ENCODE results near the gene KANK2.
A peak's percentile ranks its signal among the peaks of the same experiment; 100 is the strongest.
"Not testable (repeated sequence)": the region's sequence is repeated elsewhere in the genome, so short reads cannot be mapped to it uniquely, and the experiment has no call there.

Gene KANK2

DNA sequence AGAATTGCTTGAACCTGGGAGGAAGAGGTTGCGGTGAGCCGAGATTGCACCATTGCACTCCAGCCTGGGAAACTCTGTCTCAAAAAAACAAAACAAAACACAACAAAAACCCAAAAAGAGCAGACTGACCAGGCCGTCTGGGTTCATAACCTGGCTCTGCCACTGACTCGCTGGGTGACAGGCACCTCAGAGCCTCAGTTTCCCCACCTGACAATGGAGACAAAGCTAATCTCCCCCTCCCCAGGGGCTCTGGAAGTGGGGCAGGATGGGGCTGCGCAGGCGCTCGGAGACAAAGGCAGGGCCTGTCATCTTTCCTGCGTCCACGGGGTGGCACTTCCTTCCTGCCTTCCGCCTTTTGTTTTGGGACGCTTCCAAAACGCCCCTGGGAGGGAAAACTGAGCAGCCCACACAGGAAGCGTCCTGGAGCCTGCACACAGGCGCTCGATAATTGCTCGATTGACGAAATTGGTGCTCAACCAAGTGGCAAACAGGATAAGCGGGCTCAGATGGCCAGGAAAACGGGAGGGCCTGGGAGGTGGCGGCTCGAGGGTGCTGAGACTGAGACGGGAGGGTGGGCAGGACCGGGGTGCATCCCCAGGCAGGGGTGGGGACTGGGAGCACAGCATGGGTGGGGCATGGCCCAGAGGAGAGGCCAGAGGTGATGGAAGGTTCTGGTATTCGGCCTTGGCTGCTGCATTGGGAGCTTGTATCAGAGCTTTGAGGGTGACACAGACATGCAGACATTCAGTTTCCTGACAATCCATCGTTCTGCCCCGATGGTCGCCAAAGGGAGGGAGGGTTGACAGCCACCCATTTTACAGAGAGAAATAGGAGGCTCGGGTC lies 59.6 kb downstream of the KANK2 start:
- peak; percentile 84 for DNase-seq (ENCODE audit: low spot score)
- in situ Hi-C loops (cut with MboI; ENCODE audit: low sequenced_read_pairs, unreplicated experiment), result no loop called here
- TF ChIP-seq CTCF (IDR thresholded peaks at IDR 0.05; ENCODE audit: borderline replicate concordance, control extremely low read depth, extremely low read depth, insufficient read depth, missing control alignments), result peak; percentile 83

- DNase-seq (ENCODE audit: low spot score), result no peak
- in situ Hi-C loops (cut with MboI; ENCODE audit: low sequenced_read_pairs, unreplicated experiment), result no loop called here
- no peak for TF ChIP-seq CTCF (IDR thresholded peaks at IDR 0.05; ENCODE audit: borderline replicate concordance, control extremely low read depth, extremely low read depth, insufficient read depth, missing control alignments)
Observed at GRCh38 chr19:11136400-11137101, 60.8 kb downstream of the KANK2 start.

DNA sequence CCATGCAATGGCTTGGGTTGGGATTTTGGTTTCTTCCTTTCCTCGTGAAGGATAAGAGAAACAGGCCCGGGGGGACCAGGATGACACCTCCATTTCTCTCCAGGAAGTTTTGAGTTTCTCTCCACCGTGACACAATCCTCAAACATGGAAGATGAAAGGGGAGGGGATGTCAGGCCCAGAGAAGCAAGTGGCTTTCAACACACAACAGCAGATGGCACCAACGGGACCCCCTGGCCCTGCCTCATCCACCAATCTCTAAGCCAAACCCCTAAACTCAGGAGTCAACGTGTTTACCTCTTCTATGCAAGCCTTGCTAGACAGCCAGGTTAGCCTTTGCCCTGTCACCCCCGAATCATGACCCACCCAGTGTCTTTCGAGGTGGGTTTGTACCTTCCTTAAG lies 65.9 kb downstream of the KANK2 start:
- DNase-seq (ENCODE audit: low spot score), result no peak
- TF ChIP-seq CTCF (IDR thresholded peaks at IDR 0.05; ENCODE audit: borderline replicate concordance, control extremely low read depth, extremely low read depth, insufficient read depth, missing control alignments), result no peak
- in situ Hi-C loops (cut with MboI; ENCODE audit: low sequenced_read_pairs, unreplicated experiment), result no loop called here

GRCh38 chr19:11130824-11131455 lies 66.4 kb downstream of the KANK2 start:
- in situ Hi-C loops (cut with MboI; ENCODE audit: low sequenced_read_pairs, unreplicated experiment), result no loop called here
- peak; percentile 88 for DNase-seq (ENCODE audit: low spot score)
- TF ChIP-seq CTCF (IDR thresholded peaks at IDR 0.05; ENCODE audit: borderline replicate concordance, control extremely low read depth, extremely low read depth, insufficient read depth, missing control alignments), result peak; percentile 77

DNA sequence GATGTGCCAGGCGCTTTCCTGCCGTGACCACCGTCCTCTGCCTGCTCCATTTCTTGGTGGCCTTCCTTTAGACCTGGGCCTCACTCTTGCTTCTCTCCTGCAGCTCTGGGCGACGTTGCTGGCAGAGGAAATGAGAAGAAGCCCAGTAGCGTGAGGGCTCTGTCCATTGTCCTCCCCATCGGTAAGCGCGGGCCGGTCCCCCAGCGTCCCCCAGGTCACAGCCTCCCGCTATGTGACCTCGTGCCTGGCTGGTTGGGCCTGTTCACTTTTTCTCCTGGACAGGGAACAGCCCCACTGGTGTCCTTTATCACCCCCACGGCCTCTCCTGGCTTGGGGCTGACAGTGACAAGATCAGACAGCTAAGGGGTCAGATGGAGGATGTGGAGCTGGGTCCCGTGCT lies 69.4 kb downstream of the KANK2 start:
- TF ChIP-seq CTCF (IDR thresholded peaks at IDR 0.05; ENCODE audit: borderline replicate concordance, control extremely low read depth, extremely low read depth, insufficient read depth, missing control alignments), result no peak
- in situ Hi-C loops (cut with MboI; ENCODE audit: low sequenced_read_pairs, unreplicated experiment), result loop anchor here (10.0 kb wide), 1 partner anchor 93 kb away; no protein-coding TSS in a partner anchor

GRCh38 chr19:11125994-11126685 lies 71.2 kb downstream of the KANK2 start:
- in situ Hi-C loops (cut with MboI; ENCODE audit: low sequenced_read_pairs, unreplicated experiment), result loop anchor here (10.0 kb wide), 1 partner anchor 91 kb away; no protein-coding TSS in a partner anchor
- DNase-seq (ENCODE audit: low spot score), result peak; percentile 80
- peak; percentile 83 for TF ChIP-seq CTCF (IDR thresholded peaks at IDR 0.05; ENCODE audit: borderline replicate concordance, control extremely low read depth, extremely low read depth, insufficient read depth, missing control alignments)

More for the DNA sequence above, 69.4 kb downstream of the KANK2 start:
- no peak for DNase-seq (ENCODE audit: low spot score)

DNA sequence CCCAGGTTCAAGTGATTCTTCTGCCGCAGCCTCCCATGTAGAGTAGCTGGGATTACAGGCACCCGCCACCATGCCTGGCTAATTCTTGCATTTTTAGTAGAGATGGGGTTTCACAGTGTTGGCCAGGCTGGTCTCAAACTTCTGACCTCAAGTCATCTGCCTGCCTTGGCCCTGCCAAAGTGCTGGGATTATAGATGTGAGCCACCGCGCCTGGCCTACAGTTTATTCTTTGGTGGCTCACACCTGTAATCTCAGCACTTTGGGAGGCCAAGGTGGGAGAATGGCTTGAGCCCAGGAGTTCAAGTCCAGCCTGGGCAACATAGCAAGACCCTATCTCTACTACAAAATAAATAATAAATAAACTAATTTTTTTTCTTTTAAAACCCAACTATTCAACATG lies 73.2 kb downstream of the KANK2 start:
- in situ Hi-C loops (cut with MboI; ENCODE audit: low sequenced_read_pairs, unreplicated experiment), result loop anchor here (10.0 kb wide), 1 partner anchor 89 kb away; no protein-coding TSS in a partner anchor
- not testable (repeated sequence) for DNase-seq (ENCODE audit: low spot score)
